ENCODE data around the gene F8A3. TPM values are rescaled to one million over a fixed set of nuclear protein-coding genes. Genes with fewer than 3 reads are reported as not detected.
A peak's percentile ranks its signal among the peaks of the same experiment; 100 is the strongest.

Gene F8A3
- total and polyA plus RNA-seq, 2 of the 13 experiments (the other 11 are each of a cell fraction or from before 2014, with no cell fraction given) = 0.24 TPM; not detected in 1

- TF ChIP-seq ZNF101 (CRISPR knock-in tag; IDR thresholded peaks at IDR 0.05; ENCODE audit: borderline replicate concordance, low read depth) (no peak), ATF4 (CRISPR knock-in tag; IDR thresholded peaks at IDR 0.05) (no peak), SMAD9 (CRISPR knock-in tag; IDR thresholded peaks at IDR 0.05) (no peak), ZNF816 (CRISPR knock-in tag; IDR thresholded peaks at IDR 0.05; ENCODE audit: borderline replicate concordance) (no peak), RBFOX2 (IDR thresholded peaks at IDR 0.05; ENCODE audit: low read depth, low read length) (no peak)
Measured at GRCh38 chrX:155435744-155436112, 22.7 kb downstream of the F8A3 start (continued).

- Histone ChIP-seq H3K4me3 (replicated peaks in 1 of 3; ENCODE audit: insufficient read depth in 1 of 3, low read depth in 2 of 3, low read length in 3 of 3) (no peak overlapping the region), H3K9ac (ENCODE audit: insufficient read depth, low read depth, low read length) (no peak overlapping the region), H3K79me2 (ENCODE audit: insufficient read depth, low read length) (no peaks in the 10 kb centered on the region), H2AFZ (ENCODE audit: low read length) (no peak overlapping the region), H3K36me3 (replicated peaks in 1 of 2; ENCODE audit: control insufficient read depth in 1 of 2, insufficient read depth in 2 of 2, low read length in 2 of 2) (no peaks in the 10 kb centered on the region), H3K4me2 (ENCODE audit: low read depth, low read length) (no peak overlapping the region), H3K27ac (ENCODE audit: extremely low read length, insufficient read depth, low read length) (no peak overlapping the region), H3K4me1 (ENCODE audit: insufficient read depth, low read length) (no peaks in the 10 kb centered on the region), H4K20me1 (ENCODE audit: insufficient read depth, low read length) (no peaks in the 10 kb centered on the region), H3K27me3 (ENCODE audit: control insufficient read depth in 1 of 2, insufficient read depth in 2 of 2, low read length in 2 of 2) (no peaks in the 10 kb centered on the region), H3K9me3 (ENCODE audit: low read length) (no peaks in the 10 kb centered on the region)
- no peak for FAIRE-seq
- WGBS (ENCODE audit: low lambda C conversion rate) = 74% methylated on average over 3 of the region's 9 CpGs
- ChIA-PET CTCF (ENCODE audit: low intra/inter-chr PET ratio, low total read pairs) (no interaction called here), POLR2A (no interaction called here)
- no peak for DNase-seq (ENCODE audit: low spot score)
- in situ Hi-C loops (cut with HindIII; ENCODE audit: extremely low pct_ligation_motif_present, low pct_unique_long_range_greater_than_20kb) = no loop called here
- intact Hi-C loops (cut with micrococcal nuclease; ENCODE audit: unreplicated experiment) = no loop called here
- TF ChIP-seq GTF2F1 (IDR thresholded peaks at IDR 0.05; ENCODE audit: low read length) = no peak
- TF ChIP-seq FOXM1 (CRISPR knock-in tag; IDR thresholded peaks at IDR 0.05) = no peak
- TF ChIP-seq, protein P1, sequence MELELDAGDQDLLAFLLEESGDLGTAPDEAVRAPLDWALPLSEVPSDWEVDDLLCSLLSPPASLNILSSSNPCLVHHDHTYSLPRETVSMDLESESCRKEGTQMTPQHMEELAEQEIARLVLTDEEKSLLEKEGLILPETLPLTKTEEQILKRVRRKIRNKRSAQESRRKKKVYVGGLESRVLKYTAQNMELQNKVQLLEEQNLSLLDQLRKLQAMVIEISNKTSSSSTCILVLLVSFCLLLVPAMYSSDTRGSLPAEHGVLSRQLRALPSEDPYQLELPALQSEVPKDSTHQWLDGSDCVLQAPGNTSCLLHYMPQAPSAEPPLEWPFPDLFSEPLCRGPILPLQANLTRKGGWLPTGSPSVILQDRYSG (CRISPR knock-in tag; IDR thresholded peaks at IDR 0.05) = no peak
- no peak for TF ChIP-seq ELF4 (CRISPR knock-in tag; IDR thresholded peaks at IDR 0.05; ENCODE audit: borderline replicate concordance)
- TF ChIP-seq ZNF562 (CRISPR knock-in tag; IDR thresholded peaks at IDR 0.05; ENCODE audit: borderline replicate concordance) = no peak
- no peak for TF ChIP-seq ZNF282 (IDR thresholded peaks at IDR 0.05; ENCODE audit: partially characterized antibody)
- 0 out of 2 replicates have a peak, but pooled peaks have one; percentile 3 for TF ChIP-seq CEBPB (IDR thresholded peaks at IDR 0.05; ENCODE audit: borderline replicate concordance, low read depth, low read length)
- TF ChIP-seq PRDM4 (CRISPR knock-in tag; IDR thresholded peaks at IDR 0.05; ENCODE audit: borderline replicate concordance) = no peak
- BruUV-seq (replicated peaks) = no TSS peak
- ATAC-seq = no peak
Measured at GRCh38 chrX:155434906-155435743, 23.3 kb downstream of the F8A3 start.
